Peyer's patch (tissue), 4 donors: ENCODE measurements around the gene NFE2L3.

Source experiments
- CTCF ChIP-seq, 6 experiments: fragments of 450-650 bp in 4 of 6; fragments of 200-600 bp in 2 of 6; sonication (generic) in 1 of 6; IDR thresholded peaks; one replicate each; pipeline ENCODE4 v1.5.1; 2017 to 2019; ENCODE audit warnings: antibody characterized with exemption in 6 of 6, mild to moderate bottlenecking in 3 of 6, moderate library complexity in 1 of 6
- POLR2A ChIP-seq, 2 donors: fragments of 450-650 bp; IDR thresholded peaks; one replicate each; pipeline ENCODE4 v1.5.1; 2017; ENCODE audit warnings: antibody characterized with exemption in 2 of 2, mild to moderate bottlenecking in 2 of 2, moderate library complexity in 2 of 2

GRCh38 chr7:26122745-26123144 lies 29.3 kb upstream of the NFE2L3 start:
- TF ChIP-seq CTCF (IDR thresholded peaks at IDR 0.05): no peak
- TF ChIP-seq POLR2A (IDR thresholded peaks at IDR 0.05): no peak
